ENCODE data around the gene DCDC2. TPM values are rescaled to one million over a fixed set of nuclear protein-coding genes. Genes with fewer than 3 reads are reported as not detected.
"Not testable (repeated sequence)": the region's sequence is repeated elsewhere in the genome, so short reads cannot be mapped to it uniquely, and the experiment has no call there.

DCDC2 gene
- total and polyA plus RNA-seq, 7 donors: 0.45 to 3.1 (median 0.74) TPM

GRCh38 chr6:24249926-24250325, 107.9 kb downstream of the DCDC2 start:
- TF ChIP-seq CTCF (IDR thresholded peaks at IDR 0.05): no peak
- intact Hi-C loops (cut with DNase I): no loop called here
- 58 to 65% (median 64%) methylated on average over 4 of the region's 4 CpGs for WGBS, 3 donors
- ATAC-seq (no peak), DNase-seq (no peak)
- H3K4me3 ChIP-seq: no peak overlapping the region
- no peaks in the 10 kb centered on the region for H3K36me3 ChIP-seq (ENCODE audit: insufficient read depth in 1 of 2, low read depth in 1 of 2)
- H3K4me1 ChIP-seq: no peaks in the 10 kb centered on the region
- H3K27ac ChIP-seq: no peak overlapping the region
- no peaks in the 10 kb centered on the region for H3K27me3 ChIP-seq (ENCODE audit: insufficient read depth in 3 of 3, low read length in 2 of 3)
- no peaks in the 10 kb centered on the region for H3K9me3 ChIP-seq

- Histone ChIP-seq H3K27me3 (ENCODE audit: insufficient read depth in 3 of 3, low read length in 2 of 3) (peaks cover 0 to 2% (median 0%) of the 10 kb centered on the region in 3 donors), H3K36me3 (ENCODE audit: insufficient read depth in 1 of 2, low read depth in 1 of 2) (no peaks in the 10 kb centered on the region), H3K4me1 (no peaks in the 10 kb centered on the region), H3K9me3 (no peaks in the 10 kb centered on the region), H3K27ac (no peak overlapping the region), H3K4me3 (no peak overlapping the region)
- no peak for ATAC-seq
- WGBS, 3 donors: 76 to 83% (median 79%) methylated on average over 2 of the region's 2 CpGs
- no peak for DNase-seq
- TF ChIP-seq CTCF (IDR thresholded peaks at IDR 0.05): no peak
- intact Hi-C loops (cut with DNase I): no loop called here
These were observed 112.6 kb downstream of the DCDC2 start for GRCh38 chr6:24245275-24245674.

- DNase-seq: no peak
- Histone ChIP-seq H3K27ac (no peak overlapping the region), H3K27me3 (ENCODE audit: insufficient read depth in 3 of 3, low read length in 2 of 3) (peaks cover 0 to 2% (median 0%) of the 10 kb centered on the region in 3 donors), H3K4me3 (no peak overlapping the region), H3K36me3 (ENCODE audit: insufficient read depth in 1 of 2, low read depth in 1 of 2) (no peaks in the 10 kb centered on the region), H3K9me3 (no peaks in the 10 kb centered on the region), H3K4me1 (no peaks in the 10 kb centered on the region)
- intact Hi-C loops (cut with DNase I): no loop called here
- 50 to 71% (median 53%) methylated on average over 1 of the region's 1 CpG for WGBS, 3 donors
- no peak for TF ChIP-seq CTCF (IDR thresholded peaks at IDR 0.05)
- no peak for ATAC-seq
These were observed 114.9 kb downstream of the DCDC2 start for GRCh38 chr6:24242924-24243323.

- WGBS, 3 donors: 42 to 79% (median 77%) methylated on average over 1 of the region's 1 CpG
- not testable (repeated sequence) for DNase-seq, H3K4me1 ChIP-seq
These were observed 116.1 kb downstream of the DCDC2 start for GRCh38 chr6:24241779-24242178.

GRCh38 chr6:24240943-24241342, 116.9 kb downstream of the DCDC2 start:
- WGBS, 3 donors: 71 to 79% (median 72%) methylated on average over 2 of the region's 2 CpGs
- peaks cover 0 to 2% (median 0%) of the 10 kb centered on the region in 3 donors for H3K27me3 ChIP-seq (ENCODE audit: insufficient read depth in 3 of 3, low read length in 2 of 3)
- ATAC-seq (no peak), DNase-seq (no peak)
- no peaks in the 10 kb centered on the region for H3K9me3 ChIP-seq
- no peaks in the 10 kb centered on the region for H3K36me3 ChIP-seq (ENCODE audit: insufficient read depth in 1 of 2, low read depth in 1 of 2)
- no peaks in the 10 kb centered on the region for H3K4me1 ChIP-seq
- H3K27ac ChIP-seq: no peak overlapping the region
- intact Hi-C loops (cut with DNase I): no loop called here
- H3K4me3 ChIP-seq: no peak overlapping the region
- TF ChIP-seq CTCF (IDR thresholded peaks at IDR 0.05): no peak

More at GRCh38 chr6:24241779-24242178, 116.1 kb downstream of the DCDC2 start:
- H3K27ac ChIP-seq; ATAC-seq; H3K4me3 ChIP-seq; H3K36me3 ChIP-seq (ENCODE audit: insufficient read depth in 1 of 2, low read depth in 1 of 2); H3K27me3 ChIP-seq (ENCODE audit: insufficient read depth in 3 of 3, low read length in 2 of 3); H3K9me3 ChIP-seq; intact Hi-C loops (cut with DNase I): not testable (repeated sequence)

Measured in psoas muscle (tissue), 8 donors.